HG02678 (cell line): Measurements from ENCODE around the gene KRTAP5-7.

ENCODE experiments used
- ATAC-seq: cut with Tn5 transposase; IDR thresholded peaks from one replicate; pipeline ENCODE4 v1.9.1; 2021; ENCODE audit warnings: mild to moderate bottlenecking, moderate library complexity; ENCODE audit not compliant: unreplicated experiment

Gene KRTAP5-7

DNA sequence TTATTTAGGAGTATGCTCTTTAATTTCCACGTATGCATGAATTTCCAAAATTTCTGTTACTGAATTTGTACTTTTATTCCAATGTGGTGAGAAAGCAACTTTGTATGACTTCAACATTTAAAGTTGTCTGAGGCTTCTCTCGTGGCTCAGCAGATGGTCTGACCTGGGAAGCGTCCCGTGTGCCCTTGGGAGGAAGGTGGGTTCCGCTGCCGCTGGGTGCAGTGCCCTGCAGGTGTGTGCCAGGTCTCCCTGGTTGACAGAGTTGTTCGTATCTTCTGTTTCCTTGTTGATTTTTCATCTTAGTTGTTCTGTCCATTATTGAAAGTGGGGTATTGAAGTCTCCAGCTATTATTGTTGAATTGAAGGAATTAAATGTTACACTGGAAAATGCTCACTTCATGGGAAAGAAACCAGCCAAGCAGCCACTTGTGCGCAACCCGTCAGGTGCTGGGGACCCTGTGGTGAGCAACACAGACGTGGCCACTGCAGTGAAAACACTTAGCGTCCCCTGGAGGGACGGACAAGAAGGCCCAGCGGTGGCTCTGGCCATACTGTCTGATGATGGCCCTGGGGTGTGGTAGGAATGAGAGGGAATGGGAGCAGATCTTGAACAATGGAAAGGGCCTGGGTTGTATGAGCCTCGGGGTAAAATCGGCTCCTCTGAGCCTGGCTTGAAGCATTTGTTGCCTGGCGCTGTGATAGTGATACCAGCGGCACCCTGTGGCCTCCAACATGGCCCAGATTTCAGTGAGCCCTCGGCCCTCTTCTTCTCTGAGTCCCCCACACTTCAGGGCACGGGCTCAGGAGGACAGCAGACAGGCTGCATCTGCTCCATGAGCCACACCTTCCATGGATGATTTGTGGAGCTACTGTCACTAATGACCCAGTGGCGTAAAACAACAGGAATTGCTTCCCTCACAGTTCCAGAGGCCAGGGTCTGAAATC lies 31.5 kb upstream of the KRTAP5-7 start:
- no peak for ATAC-seq

DNA sequence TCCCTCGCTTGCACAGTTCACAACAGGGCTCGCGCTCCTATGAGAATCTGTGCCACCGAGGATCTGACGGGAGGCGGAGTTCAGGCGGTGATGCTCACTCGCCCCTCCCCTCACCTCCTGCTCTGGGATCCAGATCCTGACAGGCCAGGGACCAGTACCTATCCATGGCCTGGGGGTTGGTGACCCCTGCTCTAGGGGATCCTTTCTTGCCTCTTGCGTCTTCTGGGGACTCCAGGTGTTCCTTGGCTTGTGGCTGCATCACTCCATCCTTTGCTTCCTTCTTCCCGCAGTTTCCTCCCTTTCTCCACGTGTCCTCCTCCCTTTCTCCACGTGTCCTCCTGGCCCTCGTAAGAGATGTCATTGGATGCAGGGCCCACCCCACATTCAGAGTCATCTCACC lies 30.6 kb upstream of the KRTAP5-7 start:
- no peak for ATAC-seq

DNA sequence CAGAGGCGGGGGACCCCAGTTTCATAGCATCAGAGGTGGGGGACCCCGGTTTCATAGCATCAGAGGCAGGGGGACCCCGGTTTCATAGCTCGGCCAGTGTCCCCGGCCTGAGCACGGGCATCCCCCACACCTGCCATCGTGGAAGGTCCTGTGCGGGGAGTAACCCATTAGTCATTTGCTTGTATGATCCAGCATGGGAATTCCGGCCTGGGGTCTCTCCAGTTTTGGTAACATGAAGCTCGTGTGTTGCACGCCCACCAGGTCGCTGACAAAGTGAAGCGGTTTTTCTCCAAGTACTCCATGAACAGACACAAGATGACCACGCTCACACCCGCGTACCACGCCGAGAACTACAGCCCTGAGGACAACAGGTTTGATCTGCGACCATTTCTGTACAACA lies 29.0 kb upstream of the KRTAP5-7 start:
- no peak for ATAC-seq

DNA sequence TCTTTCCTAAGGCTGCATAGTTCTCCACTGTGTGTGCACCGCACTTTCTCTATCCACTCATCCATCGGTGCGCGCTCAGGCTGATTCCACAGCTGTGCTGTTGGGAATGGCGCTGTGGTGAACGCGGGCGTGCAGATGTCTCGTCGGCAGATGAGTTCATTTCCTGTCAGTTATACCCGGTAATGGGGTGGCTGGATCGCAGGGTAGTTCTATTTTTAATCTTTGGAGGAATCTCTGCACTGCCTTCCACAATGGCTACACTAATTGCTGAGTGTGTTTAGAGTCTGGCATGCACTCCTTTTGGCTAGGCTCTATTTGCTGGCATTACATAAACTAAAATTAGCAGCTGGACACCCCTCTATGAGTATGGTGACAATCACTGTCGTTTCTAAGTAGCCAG lies 27.9 kb upstream of the KRTAP5-7 start:
- no peak for ATAC-seq

DNA sequence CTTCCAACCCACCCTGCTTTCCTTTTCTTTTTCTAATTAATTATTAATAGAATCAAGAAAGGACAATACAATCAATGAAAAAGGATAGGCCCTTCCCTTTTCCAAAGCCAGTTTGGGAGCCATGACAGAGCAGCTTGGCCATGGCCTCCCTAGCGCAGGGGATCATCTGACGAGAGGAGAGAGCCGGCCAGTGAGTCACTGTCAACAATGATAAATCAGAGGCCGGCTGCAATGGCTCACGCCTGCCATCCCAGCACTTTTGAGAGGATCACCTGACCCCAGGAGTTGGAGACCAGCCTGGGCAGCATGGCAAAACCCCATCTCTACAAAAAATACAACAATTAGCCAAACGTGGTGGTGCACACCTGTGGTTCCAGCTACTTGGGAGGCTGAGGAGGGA lies 27.5 kb upstream of the KRTAP5-7 start:
- no peak for ATAC-seq

DNA sequence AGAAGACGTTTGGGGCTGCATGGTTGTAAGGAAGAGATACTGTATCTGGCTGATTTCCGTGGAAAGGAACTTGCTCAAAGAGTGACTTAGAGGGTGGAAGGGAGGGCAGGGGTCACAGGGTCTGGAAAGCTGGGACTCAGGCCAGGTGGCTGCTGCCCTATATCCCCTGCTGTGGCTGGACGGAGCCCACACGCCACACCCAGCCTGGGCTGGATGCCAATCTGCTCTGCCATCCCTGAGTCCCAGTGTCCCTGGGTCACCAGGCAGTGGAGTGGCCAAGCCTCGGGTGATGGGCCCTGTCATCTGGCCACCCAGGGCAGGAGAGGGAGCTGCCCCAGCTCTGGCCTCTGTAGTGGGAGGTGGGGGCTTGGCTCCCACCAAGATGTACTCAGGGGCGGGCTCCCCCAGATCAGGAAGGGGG lies 26.5 kb upstream of the KRTAP5-7 start:
- no peak for ATAC-seq

DNA sequence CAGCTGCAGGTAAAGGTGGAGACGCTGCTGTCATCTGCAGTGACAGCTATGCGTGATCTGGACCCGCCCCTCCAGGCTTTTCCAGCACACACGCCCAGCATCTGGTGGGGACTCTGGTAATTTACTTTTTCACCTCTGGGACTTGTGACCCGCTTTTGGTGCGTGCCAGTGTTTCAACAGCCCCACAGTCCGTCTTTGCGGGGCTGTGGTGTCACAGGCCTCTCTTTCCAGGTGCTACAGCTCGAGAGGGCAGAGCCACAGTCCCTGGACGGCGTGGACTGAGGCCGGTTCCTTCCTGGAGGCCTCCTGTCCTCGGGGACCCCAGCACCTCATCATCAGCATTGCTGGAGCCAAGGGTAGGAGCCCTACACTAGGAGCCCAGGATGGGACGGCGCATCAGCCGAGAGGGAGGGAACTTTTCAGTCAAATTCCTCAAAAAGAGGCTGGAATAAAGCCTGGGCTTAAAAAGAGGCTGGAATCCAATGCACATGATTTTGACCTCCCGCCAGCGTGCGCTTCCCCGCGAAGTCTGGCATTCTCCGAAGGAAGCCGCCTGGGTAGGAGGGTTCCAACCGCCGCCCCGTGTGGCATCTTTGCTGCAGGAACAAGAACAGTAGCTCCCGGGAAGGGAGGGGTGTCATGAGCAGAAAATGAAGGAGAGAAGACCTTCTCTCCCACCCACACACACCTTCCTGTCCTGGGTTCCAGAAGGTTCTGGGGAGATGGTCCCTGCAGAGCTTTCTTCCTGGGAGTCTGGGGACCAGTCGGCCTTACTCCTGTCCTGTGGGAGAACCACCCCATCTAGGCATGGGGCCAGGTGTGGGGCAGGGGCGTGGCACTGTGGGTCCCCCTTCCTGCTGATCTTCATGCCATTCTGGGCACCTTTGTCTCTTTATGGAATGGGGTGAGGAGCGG lies 25.7 kb upstream of the KRTAP5-7 start:
- no peak for ATAC-seq

DNA sequence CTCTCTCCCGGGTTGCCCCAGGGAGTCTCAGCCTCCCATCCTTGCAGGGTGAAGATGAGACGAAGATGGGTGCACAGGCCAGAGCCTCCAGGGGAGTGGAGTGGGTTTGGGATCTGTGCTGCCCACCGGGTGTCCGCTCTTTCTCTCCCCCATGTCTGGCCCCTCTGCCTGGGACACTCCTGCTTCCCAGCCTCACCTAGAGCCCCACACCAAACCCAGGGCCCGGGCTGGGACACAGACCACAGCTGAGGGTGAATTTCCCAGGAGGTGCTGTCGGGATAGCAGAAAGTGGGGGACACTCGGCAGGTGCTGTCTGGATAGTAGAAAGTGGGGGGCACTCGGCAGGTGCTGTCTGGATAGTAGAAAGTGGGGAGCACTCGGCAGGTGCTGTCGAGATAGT lies 25.0 kb upstream of the KRTAP5-7 start:
- no peak for ATAC-seq

DNA sequence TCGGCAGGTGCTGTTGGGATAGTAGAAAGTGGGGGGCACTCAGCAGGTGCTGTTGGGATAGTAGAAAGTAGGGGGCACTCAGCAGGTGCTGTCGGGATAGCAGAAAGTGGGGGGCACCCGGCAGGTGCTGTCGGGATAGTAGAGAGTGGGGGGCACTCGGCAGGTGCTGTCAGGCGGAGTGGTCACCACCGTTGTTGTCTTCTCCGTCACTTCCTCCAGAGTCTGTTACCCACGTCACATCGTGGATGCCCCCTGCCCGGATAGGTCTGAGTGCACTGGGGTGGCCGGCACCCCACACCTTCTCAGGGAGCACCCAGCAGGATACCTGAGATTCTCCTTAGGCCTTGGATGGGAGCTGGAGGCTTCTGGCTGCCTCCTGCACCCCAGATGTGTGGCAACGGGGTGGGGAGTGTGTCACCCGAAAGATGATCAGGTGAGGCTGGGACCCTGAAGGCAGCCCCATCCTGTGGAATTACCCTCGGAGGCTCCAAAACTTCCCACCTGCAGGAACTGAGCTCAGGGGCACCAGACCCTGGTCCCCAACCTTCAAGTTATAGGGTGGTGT lies 24.1 kb upstream of the KRTAP5-7 start:
- no peak for ATAC-seq

DNA sequence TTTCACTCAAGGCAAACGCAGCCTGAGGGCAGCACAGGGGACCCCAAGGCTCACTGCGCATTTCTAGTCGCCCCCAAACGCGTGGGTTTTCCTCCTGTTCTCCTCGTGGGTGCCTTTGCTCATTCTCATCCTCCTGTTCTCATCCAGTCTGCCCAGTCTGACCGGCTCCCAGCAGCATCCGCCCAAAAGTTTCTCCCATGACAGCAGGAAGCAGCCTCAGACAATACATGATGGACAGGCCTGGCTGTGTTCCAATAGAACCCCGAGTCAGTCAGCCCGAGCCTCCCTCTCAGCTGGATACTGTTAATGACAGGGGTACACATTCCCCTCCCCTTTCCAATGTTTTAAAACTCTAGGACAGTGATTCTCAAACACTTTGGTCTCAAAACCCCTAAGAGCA lies 22.5 kb upstream of the KRTAP5-7 start:
- ATAC-seq = no peak

DNA sequence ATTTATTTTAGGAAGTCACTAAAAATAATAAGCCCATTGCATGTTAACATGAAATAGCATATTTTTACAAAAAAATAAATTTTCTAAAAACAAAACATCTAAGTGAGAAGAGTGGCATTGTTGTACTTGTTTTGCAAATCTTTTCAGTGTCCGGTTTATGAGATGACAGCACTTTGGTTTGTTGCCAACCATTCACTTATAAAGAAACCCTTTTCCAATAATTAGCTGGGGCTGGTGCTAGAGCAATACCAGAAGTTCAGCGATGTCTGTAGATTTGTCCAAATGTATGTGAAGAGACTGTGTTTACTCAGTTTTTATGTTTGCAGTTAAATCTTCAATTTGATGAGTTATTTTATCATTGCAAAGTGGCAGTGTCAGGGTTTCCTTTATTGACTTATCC lies 22.1 kb upstream of the KRTAP5-7 start:
- no peak for ATAC-seq

DNA sequence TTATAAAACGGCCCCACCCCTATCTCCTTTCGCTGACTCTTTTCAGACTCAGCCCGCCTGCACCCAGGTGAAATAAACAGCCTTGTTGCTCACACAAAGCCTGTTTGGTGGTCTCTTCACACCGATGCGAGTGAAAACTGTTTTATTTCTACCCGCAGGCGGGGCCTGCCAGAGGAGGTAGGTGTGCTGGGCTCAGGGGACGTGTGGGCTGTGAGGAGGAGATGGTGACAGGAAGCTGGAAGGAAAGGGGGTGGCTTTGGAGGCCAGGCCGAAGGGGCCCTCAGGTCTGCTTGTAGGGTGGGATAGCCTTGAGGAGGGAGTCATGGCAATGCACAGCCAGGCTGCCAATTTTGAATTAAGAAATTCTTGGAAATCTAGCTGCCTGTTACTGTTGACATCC lies 21.3 kb upstream of the KRTAP5-7 start:
- ATAC-seq = no peak

DNA sequence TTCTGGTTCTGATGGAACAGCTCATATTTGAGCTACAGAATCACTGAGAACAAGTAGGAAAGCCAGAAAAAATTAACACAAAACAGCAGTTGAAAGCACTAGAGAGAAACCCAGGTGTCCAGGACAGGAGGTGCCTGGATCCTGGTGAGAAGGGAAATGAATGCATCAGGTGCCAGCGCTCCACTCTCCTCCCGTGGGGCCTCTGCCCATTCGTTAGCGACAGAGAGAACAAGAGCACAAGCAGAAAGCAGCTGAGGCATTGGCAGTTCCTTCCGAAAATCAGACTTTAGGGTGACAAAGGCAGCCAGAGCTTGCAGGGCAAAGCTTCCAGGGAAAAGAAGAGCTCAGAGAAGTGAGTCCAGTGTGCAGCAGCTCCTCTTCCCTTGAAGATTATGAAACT lies 20.0 kb upstream of the KRTAP5-7 start:
- ATAC-seq = no peak

DNA sequence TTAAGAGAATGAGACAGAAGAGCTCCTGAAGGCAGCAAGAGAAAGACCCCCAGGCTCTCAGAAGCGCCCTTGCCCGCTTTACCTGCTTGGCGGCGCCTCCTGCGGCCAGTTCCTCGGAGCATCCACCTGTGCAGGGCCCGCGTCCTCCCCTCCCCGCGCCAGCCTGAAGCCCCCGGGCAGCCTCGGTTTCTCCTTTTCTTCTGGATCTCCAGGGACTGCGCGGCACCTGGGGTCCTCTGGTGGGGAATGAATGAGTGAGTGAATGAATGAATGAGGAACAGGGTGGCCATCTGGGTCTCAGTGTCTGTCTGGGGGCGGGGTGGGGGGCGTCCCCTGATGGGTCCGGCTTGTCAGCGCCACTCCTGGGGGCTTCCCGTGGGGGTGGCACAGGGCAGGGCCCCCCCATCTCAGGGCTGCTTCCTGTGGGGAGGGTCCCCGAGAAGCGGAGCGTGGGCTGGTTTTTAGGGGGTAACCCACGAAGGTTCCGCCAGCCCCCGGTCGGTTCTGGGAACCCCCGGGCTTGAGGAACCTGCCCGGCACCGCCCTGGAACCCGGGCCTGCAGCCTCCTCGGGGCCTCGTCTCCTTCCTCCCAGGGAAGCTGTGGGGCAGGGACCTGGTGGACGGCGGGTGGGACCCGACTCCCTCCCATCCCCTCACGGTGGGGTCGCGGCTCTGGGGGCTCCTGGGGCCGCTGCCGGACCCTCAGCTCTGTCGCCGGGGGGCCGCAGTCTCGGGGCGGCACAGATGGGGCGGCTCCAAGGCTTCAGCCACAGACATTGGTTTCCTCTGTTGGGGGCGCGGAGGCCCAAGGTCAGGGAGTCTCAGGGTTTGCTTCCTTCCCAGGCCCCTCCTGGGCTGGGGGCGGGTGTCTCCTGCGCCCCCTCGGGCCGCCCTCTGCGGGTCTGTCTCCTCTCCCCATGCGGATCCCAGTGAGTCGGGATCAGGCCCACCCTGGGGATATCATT lies 8.3 kb upstream of the KRTAP5-7 start:
- no peak for ATAC-seq

DNA sequence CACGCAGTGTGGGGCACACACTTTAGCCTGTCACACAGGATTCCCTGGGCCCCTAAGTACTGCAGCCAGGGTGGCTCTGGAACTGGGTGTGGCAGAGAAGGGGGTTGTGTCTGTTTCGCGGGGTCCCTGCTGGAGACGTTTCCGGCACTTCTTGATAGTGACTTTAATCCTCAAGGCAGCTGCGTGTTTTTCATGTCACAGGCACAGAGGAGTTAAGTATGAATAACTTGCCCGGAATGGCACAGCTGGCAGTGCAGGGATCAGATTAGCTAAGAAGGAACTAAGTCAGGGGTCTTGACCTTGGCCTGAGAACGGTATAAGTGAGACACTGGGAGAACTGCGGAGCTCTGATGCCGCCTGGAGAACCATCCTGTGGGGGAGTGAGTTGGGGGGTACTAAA lies 7.5 kb upstream of the KRTAP5-7 start:
- ATAC-seq = no peak

DNA sequence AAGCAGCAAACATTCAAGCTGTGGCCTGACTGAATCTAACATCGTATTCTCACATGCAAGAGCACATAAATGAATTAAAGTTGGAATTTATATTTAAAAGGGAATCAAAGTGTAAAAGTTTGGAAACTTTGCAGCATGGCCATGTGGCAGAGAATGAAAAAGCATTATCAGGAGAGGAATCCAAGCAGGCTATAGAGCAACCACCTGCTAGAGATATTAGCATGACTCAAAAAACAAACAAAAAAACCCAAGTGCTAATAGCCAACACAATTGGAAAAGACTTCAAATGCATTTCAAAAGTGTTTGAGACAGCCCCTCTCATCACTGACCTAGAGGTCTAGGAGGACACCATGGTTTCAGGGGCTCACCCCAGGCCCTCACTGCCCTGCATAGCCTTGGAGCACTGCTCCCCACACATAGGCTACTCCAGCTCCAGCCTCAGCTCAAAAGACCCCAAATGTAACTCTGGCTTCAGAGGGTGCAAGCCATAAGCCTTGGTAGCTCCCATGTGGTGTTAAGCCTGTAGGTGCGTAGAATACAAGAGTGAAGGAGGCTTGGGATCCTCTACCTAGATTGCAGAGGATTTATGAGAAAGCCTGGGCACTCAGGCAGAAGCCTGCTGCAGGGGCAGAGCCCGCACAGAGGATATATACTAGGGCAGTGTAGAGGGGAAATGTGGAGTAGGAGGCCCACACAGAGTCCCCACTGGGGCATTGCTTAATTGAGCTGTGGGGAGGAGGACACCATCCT lies 1.7 kb upstream of the KRTAP5-7 start:
- ATAC-seq = no peak

DNA sequence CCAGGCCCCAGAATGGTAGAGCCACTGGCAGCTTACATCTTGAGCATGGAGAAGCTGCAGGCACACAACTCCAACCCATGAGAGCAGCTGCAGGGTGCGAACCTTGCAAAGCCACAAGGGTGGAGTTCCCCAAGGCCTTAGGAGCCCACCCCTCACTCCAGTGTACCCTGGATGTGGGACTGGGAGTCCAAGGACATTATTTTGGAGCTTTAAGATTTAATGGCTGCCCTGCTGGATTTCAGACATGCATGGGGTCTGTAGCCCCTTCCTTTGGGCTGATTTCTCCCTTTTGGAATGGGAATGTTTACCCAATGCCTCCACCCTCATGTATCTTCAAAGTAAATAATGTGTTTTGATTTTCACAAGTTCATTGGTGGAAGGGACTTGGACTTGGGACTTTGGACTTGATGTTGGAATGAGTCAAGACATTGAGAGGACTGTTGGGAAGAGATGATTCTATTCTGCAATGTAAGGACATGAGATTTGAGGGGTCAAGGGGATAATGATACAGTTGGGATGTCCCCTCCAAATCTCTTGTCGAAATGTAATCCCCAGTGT lies 1.1 kb upstream of the KRTAP5-7 start:
- no peak for ATAC-seq

DNA sequence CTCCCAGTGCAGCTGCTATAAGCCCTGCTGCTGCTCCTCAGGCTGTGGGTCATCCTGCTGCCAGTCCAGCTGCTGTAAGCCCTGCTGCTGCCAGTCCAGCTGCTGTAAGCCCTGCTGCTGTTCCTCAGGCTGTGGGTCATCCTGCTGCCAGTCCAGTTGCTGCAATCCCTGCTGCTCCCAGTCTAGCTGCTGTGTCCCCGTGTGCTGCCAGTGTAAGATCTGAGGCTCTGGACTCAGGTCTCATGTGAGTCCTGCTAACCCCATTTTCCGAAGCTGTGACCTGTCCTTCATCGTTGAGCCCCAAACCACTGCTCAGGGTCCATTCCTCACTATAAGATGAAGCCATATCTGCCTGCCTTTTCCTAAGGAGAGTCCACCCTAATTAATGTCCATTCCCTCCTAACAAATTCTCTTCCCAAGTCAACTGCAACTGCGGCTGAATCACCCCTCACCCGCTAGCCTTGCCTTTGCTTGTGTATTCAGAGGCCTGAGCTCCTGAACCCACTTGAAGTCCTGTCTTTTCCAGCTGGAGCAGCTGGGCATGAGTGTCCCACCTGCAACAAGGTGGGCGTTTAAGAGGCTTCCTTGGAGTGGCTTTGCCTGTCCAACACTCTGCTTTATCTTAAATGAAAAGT lies 626 bp downstream of the KRTAP5-7 start:
- no peak for ATAC-seq

DNA sequence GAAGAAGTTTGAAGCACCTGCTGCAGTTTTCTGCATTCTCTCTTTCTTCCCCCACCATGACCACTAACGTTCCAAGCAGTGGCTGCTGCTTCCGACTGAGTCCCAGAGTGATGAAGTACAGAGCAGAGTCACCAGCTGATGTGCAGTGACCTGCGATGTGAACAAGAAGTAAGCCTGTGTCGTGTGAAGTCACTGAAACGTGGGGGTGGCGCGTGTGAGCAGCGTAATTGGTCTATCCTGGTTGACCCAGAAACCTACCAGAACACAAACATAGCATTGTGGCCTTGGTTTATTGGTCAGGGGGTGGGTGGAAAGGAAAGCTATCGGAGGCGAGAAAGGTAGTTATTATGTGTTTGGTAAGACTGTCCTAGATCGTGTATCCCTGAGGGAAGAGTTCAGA lies 3.5 kb downstream of the KRTAP5-7 start:
- ATAC-seq = no peak
